OCI-M2 (cell line): ENCODE results near the gene GRAMD4.

Experiments
- DNase-seq: peaks from one replicate; lab custom pipeline; 2025; ENCODE audit not compliant: unreplicated experiment; lab: John Stamatoyannopoulos, UW

The GRAMD4 gene

GRCh38 chr22:46666577-46667244 lies 46.5 kb downstream of the GRAMD4 start:
- DNase-seq, result no peak

DNA sequence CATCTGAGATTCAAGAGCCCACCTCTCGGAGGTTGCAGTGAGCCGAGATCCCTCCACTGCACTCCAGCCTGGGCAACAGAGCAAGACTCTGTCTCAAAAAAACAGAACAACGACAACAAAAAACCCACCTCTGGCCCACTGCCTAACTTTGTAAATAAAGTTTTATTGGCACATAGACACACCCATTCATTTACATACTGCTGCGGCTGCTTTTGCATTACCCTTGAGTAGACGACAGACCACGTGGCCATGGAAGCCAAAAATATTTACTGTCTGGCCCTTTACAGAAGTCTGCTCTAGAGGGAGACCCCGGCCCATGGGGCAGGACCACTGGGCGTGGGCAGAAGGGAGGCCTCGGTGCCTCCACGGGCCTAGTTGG lies 47.0 kb downstream of the GRAMD4 start:
- no peak for DNase-seq

DNA sequence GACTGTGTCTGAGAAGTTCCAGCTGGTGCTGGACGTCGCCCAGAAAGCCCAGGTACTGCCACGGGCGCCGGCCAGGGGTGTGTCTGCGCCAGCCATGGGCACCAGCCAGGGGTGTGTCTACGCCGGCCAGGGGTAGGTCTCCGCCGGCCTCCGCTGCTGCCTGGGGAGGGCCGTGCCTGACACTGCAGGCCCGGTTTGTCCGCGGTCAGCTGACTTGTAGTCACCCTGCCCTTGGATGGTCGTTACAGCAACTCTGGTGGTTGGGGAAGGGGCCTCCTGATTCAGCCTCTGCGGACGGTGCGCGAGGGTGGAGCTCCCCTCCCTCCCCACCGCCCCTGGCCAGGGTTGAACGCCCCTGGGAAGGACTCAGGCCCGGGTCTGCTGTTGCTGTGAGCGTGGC lies 47.9 kb downstream of the GRAMD4 start:
- DNase-seq, result no peak

DNA sequence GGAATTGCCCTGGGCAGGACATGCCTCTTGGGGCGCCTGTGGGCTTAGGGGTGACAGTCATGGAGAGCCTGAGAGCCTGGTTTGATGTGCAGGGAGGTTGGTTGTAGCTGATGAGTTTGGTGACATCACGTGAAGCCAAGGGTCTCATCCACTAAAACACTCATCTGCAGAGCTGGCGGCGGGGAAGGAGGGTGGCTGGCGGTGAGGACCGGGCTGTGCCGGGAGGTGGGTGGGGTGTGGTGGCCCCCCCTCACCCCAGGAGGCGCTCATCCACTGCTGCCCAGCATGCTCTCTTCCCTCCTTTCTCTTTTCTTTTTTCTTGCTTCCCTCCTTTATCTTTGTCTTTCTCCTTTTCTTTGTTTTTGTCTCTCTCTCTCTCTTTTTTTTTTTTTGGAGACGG lies 49.0 kb downstream of the GRAMD4 start:
- no peak for DNase-seq

DNA sequence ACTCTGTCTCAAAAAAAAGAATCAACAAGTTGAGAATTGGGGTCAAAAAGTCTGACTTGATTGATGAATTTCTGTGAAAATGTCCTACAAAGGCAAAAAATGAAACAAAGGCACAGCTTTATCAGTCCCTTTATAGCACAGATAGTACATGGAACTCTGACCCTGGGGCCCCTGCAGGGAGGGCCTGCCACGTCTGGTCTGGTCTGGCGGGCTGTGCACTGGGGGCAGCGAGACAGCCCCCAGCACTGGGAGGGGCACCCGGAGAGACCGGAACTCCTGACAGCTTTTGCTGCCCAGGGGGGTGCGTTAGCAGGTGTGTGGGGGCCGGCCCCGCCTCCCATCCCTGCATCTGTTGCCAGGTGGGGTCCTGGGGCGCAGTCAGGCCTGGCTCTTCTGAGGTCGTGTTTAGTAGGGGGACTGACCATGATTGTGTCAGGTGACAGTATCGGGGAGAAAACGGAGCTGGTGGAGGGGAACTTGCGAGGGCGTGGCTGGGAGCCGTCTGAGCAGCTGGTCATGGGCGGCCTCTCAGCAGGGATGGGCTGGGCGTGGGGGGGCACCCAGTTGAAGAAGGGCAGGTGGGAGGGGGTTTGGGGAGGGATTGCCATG lies 51.7 kb downstream of the GRAMD4 start:
- DNase-seq, result no peak

DNA sequence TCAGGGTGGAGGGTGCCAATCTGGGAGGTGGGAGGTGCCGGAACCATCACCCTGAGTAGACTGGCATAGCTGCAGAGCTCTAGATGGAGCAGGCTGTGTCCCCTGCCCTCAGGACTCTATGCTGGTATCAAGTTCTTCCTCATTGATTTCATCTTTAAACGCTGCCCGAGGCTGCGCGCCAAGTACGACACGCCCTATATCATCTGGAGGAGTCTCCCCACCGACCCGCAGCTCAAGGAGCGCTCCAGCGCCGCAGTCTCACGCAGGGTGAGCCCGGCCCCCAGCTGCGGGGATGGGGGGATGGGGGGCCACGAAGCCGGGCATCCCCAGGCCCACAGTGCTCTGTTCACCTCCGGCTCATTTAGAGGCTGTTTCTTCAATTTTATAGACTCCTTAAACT lies 52.5 kb downstream of the GRAMD4 start:
- no peak for DNase-seq

GRCh38 chr22:46673205-46673604 lies 53.0 kb downstream of the GRAMD4 start:
- no peak for DNase-seq

- DNase-seq, result no peak
Observed at GRCh38 chr22:46673662-46674236, 53.6 kb downstream of the GRAMD4 start.

GRCh38 chr22:46674367-46674781 lies 54.2 kb downstream of the GRAMD4 start:
- no peak for DNase-seq

DNA sequence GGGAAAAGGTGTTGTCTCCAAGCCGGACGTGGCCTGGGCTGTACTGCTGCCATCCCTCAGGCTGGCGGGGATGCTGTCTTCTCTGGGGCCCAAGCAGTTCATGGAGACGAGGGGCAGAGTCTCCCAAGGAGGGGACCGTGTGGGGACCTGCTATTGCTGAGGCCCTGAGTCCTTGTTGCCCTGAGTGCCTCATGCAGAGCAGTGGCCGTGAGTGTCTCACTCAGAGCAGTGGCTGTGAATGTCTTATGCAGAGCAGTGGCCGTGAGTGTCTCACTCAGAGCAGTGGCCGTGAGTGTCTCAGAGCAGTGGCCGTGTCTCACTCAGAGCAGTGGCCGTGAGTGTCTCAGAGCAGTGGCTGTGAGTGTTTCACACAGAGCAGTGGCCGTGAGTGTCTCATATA lies 54.7 kb downstream of the GRAMD4 start:
- no peak for DNase-seq

DNA sequence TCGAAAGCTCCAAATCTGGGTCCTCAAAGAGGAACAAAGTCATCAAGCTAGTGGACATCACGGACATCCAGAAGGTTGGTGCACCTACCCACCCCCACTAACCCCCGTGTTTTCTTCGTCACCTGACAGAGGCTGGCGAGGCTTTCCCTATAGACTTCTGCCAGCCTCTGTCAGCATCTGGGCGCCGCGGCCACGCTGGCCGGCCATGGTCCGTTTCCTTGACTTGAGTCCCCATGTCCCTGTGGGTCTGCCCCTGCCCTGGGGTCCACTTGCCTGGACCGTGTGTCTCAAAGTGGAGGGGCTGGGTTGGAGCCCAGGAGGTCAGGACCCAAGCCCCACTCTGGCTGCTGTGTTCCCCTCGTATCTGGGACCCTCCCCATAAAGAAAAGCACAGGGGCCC lies 55.3 kb downstream of the GRAMD4 start:
- no peak for DNase-seq

DNA sequence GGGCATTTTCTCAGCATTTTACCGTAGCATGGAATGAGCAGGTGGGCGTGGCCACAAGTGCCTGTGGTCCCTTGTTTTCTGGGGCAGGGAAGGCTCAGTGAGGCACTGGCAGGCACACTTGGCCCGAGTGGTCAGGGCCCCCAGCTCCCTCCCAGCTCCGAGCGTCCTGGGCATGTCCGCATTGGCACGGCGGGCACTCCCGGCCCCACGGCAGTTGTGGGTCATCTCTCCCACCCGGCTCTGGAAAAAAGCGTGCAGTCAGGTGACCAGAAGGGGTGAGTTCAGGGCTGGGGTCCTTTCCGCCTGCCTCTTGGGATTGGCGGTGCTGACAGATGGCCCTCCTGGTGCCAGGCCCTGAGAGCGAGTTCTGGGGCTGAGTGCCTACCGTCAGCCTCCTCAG lies 55.8 kb downstream of the GRAMD4 start:
- DNase-seq, result no peak

DNA sequence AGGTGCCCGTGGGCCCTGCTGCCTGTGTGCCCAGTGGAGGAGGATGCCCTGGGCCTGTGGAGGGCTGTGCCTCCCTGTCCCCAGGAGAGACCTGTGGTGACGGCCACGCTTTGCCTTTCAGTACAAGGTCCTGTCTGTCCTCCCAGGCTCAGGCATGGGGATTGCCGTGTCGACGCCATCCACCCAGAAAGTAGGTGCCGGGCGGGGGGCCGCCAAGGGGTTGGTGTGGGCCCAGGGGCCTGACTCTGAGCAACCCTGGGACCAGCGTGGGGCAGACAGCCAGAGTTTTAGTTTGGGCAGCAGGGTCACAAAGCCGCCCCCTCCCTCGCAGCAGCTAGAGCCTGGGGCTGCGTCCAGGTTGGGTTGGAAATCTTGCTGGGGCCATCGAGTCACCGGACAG lies 56.3 kb downstream of the GRAMD4 start:
- no peak for DNase-seq

DNA sequence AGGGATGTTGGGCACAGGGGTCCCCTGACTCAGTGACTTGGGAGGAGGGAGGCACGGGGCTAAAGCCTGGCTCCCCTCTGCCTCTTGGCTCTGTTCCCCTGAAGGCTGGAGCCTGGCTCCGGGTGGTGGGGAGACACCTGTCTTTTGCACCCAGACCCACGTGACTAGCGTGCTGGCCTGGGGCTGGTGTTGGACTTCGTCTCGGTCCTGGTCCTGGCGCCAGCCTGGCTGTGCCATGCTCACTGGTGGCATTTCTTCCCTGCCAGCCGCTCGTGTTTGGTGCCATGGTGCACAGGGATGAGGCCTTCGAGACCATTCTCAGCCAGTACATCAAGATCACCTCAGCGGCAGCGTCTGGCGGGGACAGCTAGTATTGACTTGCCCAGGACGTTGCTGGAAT lies 56.7 kb downstream of the GRAMD4 start:
- DNase-seq, result no peak

- DNase-seq, result no peak
Observed at GRCh38 chr22:46677323-46678002, 57.3 kb downstream of the GRAMD4 start.

DNA sequence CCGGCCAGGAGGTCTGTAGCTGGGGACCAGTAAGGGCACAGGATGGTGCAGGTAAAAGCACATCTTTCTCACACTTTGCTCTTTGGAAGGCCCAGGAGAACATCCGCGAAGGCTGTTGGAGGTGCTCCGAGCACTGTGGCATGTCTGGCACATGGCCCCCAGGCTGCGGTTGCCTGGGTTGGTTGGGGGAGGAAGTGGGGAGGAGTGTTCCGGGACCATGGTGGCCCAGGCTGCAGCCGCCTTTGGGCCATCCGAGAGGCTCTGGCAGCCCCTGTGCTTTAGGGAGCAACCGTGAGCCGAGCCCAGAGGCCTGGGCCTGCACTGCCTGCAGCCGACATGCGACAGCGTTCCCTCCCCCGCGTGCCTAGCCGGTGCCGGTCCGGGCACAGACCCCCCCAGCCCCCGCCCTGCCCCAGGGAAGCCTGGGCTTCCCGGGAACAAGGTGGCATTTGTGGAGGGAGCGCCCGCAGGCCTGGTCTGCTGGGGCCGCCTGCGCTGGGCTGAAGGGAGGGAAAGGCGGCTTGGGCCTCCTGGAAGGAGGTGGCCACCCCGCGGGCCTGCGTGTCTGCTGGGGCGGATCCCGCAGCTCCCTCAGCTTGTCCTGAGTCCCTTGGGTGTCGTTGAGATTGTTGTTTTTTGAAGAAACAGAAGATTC lies 57.9 kb downstream of the GRAMD4 start:
- no peak for DNase-seq

GRCh38 chr22:46678785-46679700 lies 58.9 kb downstream of the GRAMD4 start:
- DNase-seq, result no peak

GRCh38 chr22:46679706-46680269 lies 59.6 kb downstream of the GRAMD4 start:
- DNase-seq, result no peak

GRCh38 chr22:46681010-46681409 lies 60.8 kb downstream of the GRAMD4 start:
- DNase-seq, result no peak

DNA sequence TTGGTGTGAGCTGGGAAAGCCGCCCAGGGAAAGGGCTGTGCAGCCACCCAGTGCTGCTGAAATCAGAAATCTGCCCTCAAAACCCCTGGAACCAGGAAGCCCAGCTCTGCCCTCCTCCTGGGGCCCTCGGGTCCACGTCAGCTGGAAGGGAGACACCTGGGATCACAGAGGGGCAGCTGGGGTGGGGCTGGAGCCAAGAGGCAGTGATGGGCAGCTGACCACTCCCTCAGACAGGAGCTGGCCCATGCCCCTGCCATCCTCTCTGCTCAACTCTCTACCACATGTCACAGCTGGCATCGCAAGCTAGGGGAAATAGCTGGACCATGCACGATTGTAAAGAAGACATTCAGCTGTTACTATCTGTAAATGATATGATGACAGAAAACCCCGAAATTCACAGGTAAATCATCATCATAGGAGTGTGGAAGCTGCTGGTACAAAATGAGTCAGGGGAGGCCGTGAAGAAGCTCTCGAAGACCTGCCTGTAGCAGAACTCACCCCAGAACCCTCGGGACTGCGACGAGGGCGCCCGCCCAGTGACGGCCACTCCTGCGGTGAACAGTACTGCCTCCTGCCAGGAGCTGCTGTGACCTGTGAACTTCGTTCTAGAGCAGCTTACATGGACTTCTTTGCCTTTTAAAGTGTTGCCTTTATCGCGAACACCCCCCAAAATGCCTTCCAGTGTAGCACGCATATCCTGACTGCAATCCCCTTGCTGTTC lies 62.0 kb downstream of the GRAMD4 start:
- no peak for DNase-seq
